ENCODE measurements around the gene FURIN. TPM values are rescaled to one million over a fixed set of nuclear protein-coding genes. Genes with fewer than 3 reads are reported as not detected.
A peak's percentile ranks its signal among the peaks of the same experiment; 100 is the strongest.

The FURIN gene
- total and polyA plus RNA-seq, 9 of the 15 experiments (the other 6 are each of a cell fraction or from before 2014, with no cell fraction given), result 0.92 to 99.9 (median 34.8) TPM

GRCh38 chr15:90915808-90916440 is 47.5 kb downstream of the FURIN start (continued):
- TF ChIP-seq HOMEZ (CRISPR knock-in tag; IDR thresholded peaks at IDR 0.05) (no peak), ZNF507 (tag; conservative IDR thresholded peaks at IDR 0.05) (no peak), HNRNPK (IDR thresholded peaks at IDR 0.05; ENCODE audit: low read depth, low read length, poor library complexity, severe bottlenecking) (no peak), ZNF318 (IDR thresholded peaks at IDR 0.05; ENCODE audit: borderline replicate concordance in 1 of 2, low read depth in 1 of 2) (peak in 1 of 2 experiments; percentile 89; a peak in 2 of 4 replicates), ARID3A (IDR thresholded peaks at IDR 0.05; ENCODE audit: borderline replicate concordance, low read depth, low read length) (no peak), SMARCA5 (IDR thresholded peaks at IDR 0.05) (no peak), ZNF224 (CRISPR knock-in tag; IDR thresholded peaks at IDR 0.05) (no peak), NCOA6 (IDR thresholded peaks at IDR 0.05) (no peak), SRF (CRISPR knock-in tag; IDR thresholded peaks at IDR 0.05) (no peak), NR2F6 (CRISPR knock-in tag; IDR thresholded peaks at IDR 0.05) (no peak), TEAD2 (tag; IDR thresholded peaks at IDR 0.05) (peak; percentile 82), C11orf30 (IDR thresholded peaks at IDR 0.05; ENCODE audit: low read depth) (peak; percentile 88), NFIC (IDR thresholded peaks at IDR 0.05) (peak; percentile 29; the same call in 1 of the 2 replicates), L3MBTL2 (IDR thresholded peaks at IDR 0.05) (peak; percentile 86), ZNF740 (CRISPR knock-in tag; IDR thresholded peaks at IDR 0.05) (peak; percentile 43; the same call in 1 of the 2 replicates), ZNF740 (tag; IDR thresholded peaks at IDR 0.05) (no peak)

All from K562 (cell line).